A549 treated with Mapracorat at 1 μM for 4 hours (cell line): ENCODE measurements around the gene CD69. TPM values are rescaled to one million over a fixed set of nuclear protein-coding genes. Genes with fewer than 3 reads are reported as not detected.

Experiments
- total RNA-seq: library from RNA; stranded (reverse); fragments of 200-300 nt; extraction: Qiagen RNA extraction; gene quantifications from 5 replicates; pipeline ENCODE4 v1.2.3, GENCODE V29; 2022

CD69 gene
- total RNA-seq, result not detected in 5 replicates

DNA sequence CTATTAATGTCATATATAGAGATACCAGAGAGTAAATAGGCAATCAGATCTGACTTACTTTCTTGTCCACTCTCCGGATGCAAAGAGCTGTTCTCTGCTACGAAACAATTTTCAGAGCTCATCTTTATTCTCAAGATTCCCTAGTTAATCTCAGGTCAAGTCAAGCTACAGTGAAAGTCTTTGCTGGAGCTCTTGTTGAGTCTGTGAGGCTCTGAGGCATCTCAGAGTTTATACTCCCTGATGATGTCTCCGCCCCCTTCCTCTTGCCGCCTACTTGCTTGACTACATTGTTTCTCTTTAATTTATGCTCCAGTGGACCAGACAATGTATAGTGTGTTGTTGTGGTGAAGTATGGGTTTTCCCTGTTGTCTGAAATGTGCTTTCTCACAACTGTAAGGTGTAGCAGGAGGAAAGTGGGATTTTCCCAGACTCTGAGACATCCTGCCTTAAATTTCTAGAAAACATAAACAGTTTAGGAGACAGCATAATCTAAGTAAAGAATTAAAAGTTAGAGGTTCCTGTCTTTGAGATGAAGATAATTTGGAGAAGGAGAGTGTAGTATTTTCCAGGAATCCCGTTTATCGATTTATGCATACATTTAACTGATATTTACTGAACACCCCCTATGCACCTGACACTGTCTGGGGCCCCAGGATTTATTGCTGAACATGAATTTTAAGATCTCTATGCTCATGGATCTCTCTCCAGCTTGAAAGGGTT is at the start of gene CD69:
Gene CD69 (minus strand): TSS at position 203 of the 720 bp plus-strand sequence. CDS start 81 bp downstream, at position 122.

DNA sequence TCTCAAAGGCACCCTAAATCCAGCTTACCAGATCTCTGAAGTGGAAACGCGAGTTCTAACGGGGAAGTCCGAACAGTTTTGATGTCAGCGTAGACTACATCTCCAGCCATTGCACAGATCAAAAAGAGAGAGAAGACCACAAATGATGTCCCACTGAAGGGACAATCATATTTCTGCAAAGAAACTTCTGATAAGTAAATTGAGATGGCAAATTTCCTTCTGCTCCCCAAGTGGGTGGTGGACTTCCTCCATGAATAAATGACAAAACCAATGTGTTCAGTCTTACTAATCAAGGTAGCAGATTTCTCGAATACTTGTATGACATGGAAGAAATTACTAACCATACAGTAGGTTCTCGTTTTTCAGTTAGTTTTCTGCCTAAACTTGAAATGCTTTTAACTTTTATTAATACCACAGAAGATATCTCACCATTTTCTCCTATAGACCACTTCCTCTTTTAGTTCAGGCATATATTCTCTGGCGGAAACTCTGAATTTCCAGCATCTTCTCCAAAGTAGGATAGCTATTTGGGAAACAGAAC is 27.7 kb downstream of the CD69 start, which contains the start of gene CLECL1:
Gene CLECL1 (minus strand): TSS at position 177 of the 541 bp plus-strand sequence.

Other genes with a start within 250 kb of the CD69 start
- gene KLRB1, start 153.0 kb downstream of the CD69 start, total RNA-seq, result not detected in 5 replicates
- 0.27 to 1.1 TPM (median 0.48 TPM) in 5 replicates for gene CLEC2D, start 91.2 kb downstream of the CD69 start, total RNA-seq
- gene CLECL1, start 27.8 kb downstream of the CD69 start, total RNA-seq, result not detected in 5 replicates
- not detected in 5 replicates for gene KLRF1, start 66.6 kb upstream of the CD69 start, total RNA-seq
- gene CLEC2B, start 108.5 kb upstream of the CD69 start, total RNA-seq, result 1.00 to 2.1 TPM (median 1.3 TPM) in 5 replicates
- gene KLRF2, start 120.6 kb upstream of the CD69 start, total RNA-seq, result not detected in 5 replicates
- not detected in 5 replicates for gene CLEC2A, start 171.5 kb upstream of the CD69 start, total RNA-seq
- gene CLEC12A, start 210.5 kb upstream of the CD69 start, total RNA-seq, result not detected in 5 replicates
- gene CLEC1B, start 238.2 kb upstream of the CD69 start, total RNA-seq, result not detected in 5 replicates
- not detected in 5 replicates for gene CLEC12B, start 249.7 kb upstream of the CD69 start, total RNA-seq